ENCODE measurements around the gene CD1D. TPM values are rescaled to one million over a fixed set of nuclear protein-coding genes. Genes with fewer than 3 reads are reported as not detected.
"Not testable (repeated sequence)": the region's sequence is repeated elsewhere in the genome, so short reads cannot be mapped to it uniquely, and the experiment has no call there.

The CD1D gene
- total RNA-seq, 1 donor from 2014 or later, result 1.2 TPM

DNA sequence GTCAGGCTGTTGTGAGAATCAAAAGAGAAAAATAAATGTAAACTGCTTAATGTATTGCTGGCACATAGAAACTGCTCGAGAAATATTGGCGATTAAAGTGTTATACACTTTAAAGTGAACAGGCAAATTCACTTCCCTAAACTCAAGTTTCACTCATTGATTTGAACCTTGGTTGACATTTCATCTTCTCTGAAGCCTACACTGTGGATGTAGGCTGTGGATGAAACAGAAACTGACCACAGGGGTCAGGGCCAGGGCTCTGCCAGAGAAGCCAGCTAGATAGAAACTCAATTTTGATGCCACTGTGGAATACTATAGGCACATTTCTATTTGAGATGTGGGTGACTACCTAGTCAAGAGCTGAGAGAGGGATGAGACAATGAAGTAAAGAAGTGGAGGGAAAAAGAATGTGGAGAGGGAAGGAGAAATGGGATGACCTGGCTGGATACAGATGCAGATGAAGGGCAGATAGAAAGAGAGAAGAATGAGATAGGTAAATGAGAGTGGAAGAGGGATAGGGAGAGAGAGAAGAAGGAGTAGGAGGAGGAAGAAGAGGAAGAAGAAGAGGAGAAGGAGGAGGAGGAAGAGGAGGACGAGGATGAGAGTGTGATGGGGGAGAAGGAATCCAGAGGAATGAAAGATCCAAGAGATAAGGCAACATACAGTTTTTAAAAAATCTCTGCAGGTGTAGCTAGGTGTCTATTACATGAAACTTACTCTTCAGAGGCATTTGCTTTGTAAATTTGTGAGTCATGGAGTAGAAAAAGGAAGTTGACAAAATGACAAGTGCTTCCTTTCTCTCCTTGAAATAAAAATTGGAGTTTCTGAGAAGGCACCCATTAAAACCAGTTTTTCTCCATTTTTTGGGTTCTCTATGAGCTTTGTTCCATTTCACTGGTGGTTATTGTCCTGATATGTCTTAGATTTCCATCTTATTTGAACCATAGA is 17.4 kb upstream of the CD1D start:
- ATAC-seq (ENCODE audit: poor library complexity), result no peak

DNA sequence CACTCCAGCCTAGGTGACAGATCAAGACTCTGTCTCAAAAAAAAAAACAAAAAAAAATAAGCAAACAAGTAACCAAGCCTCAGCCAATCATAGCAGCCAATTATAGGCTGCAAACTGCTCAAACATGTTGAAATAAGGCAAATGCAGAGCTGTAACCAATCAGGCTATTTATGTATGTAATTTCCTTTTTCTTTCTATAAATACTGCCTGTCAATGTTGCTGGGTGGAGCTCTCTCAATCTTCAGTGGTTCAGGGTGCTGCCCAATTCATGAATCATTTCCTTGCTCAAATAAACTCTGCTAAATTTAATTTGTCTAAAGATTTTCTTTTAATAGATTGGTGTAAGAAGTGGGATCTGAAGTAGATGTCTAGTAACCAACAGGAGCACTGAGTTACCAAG is 11.6 kb upstream of the CD1D start:
- ATAC-seq (ENCODE audit: poor library complexity) (no peak), DNase-seq (no peak)
- intact Hi-C loops (cut with DNase I), result no loop called here

More for the DNA sequence above, 17.4 kb upstream of the CD1D start:
- intact Hi-C loops (cut with DNase I), result no loop called here
- DNase-seq, result no peak

DNA sequence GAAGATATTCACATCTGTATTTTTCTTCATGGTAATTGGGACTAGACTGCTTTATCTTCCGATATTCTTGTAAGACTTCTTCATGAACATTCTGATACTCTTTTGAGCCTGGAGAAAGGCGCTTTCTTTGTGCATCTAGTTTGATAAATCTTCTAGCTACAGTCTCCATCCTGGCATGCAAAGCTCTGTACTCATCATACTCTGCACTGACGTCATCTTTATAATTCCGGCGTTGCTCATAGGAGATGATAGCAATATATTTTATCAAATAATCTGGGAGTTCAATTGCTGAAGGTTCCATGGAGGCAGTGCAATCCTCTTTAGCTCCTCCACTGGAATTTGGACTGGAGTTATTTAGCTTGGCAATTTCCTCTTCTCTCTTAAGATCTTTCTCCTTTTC is 4.8 kb upstream of the CD1D start:
- intact Hi-C loops (cut with DNase I); ATAC-seq (ENCODE audit: poor library complexity); DNase-seq: not testable (repeated sequence)

DNA sequence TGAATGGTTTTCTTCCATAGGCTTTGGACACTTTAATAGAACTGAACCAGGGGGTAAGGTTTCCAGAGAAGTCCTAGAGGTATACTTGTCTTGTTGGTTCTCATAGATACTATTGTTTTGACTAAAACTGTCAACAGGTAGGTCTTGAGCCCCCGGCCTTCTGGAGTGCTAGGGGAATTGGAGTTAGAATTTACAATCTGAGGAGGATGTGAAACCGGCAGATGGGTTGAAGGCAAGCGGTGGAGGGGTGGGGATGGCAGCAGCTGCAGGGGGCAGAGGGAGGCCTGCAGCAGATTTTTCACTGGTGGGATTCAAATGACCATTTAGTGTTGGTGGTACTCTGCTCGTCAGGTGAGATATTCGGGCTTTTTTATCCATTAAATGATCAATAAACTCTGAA is 4.3 kb upstream of the CD1D start:
- DNase-seq, result no peak
- no peak for ATAC-seq (ENCODE audit: poor library complexity)
- intact Hi-C loops (cut with DNase I), result no loop called here

DNA sequence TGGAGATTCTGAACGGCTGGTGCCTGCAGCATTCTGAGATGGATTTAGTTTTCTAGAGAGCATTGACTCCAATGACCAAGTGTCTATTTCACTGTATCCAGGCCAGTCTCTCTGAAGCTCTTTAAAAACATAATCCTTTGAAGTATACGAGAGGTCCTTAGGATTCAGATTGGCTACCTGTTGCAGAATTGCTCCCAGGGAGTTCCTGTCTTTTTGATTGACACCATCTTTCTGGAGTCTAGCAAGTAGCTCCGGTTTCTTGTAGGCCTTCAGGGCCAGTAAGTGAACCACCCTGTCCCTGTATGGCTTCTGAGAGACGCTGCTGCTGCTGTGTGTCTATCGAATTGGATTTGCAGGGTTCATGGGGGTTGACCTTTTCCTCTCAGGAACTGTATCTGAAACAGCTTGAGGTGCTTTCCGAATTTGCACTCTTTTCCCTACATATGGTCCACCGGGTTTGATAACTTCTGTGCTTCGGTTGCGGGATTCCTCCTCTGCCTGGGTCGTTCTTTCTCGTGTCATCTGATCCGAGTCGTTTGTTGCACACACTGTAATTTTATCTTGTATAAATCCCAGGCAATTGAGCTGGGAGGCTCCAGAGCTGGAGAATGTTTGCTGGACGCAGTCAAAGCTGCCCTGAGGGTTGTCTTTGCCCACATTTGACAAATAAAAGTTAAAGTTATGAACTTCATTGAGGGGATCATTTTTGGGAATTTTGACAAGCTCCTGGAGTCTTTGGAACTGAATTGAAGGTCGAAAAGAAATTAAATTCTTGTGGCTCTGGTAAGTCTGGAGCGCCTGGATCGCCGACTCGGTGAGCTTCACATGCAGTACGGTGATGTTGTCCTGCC is 3.6 kb upstream of the CD1D start:
- DNase-seq; intact Hi-C loops (cut with DNase I): not testable (repeated sequence)
- ATAC-seq (ENCODE audit: poor library complexity), result peak; percentile 22

DNA sequence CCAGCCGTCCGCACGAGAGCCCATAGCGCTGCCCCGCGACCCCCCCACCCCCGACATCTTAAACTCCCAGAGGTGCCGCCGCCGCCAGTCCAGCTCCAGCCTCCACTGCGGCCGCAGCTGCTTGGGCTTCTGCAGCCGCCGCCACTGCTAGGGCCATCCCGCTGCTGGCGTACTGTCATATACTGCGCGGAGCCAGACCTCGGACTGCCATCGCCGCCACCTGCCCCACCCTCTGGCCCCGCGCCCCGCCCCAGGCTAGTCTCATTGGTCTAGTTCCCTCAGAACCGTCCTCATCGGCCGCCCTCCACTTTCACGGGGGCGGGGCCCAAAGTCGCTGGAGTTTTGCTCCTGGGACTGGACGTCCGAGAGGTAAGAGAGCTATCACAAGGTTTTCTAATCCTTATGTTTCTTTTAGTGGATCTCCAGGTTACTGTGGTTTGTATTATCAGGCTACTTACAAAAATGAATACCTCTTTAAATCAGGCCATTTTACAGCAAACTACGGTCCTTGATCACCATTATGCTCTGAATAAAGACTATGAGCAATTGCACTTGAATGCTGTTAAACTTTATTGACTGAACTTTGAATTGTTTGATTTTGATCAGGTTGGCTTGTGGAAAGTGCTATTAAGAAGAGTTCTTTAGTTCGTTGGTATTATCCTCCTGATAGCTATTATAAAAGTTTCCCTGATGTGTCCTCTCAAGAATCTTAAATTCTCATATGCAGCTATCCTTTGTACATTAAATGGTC is 2.8 kb upstream of the CD1D start:
- peak; percentile 97 for DNase-seq
- intact Hi-C loops (cut with DNase I), result no loop called here
- peak; percentile 99 for ATAC-seq (ENCODE audit: poor library complexity)

DNA sequence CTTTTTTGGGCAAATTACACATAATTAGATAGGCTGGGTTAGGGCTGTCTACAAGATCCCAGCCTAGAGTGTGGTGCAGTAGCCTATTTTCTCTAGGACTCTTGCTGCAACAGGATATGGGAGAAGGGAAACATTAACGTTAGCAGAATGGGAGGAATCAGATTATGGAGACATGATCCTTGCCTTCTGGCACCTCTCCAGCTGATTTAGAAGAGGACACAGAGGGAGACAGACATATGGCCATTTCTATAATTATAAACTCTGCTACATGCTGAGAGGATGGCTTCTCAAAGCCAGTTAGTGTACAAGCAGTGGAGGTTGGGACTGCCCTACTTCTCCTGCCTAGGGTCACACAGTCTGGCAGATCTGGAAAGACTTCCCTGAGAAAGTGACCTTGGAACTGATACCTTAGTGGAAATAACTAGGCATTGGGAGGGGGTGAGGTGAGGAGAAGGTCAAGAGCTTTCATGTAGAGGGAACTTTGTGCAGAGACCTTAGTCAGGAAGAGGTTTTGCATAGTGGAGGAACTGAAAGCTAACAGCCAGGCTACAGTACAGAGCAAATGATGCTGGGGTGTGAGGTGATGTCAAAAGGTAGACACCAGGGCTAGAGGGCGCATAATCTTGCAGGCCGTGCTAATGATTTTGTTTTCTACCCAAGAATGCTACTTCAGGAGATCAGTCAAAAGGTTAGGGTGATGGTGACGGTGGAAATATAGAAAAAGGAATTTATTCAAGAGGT is 1.2 kb upstream of the CD1D start:
- no peak for ATAC-seq (ENCODE audit: poor library complexity)
- DNase-seq, result no peak
- intact Hi-C loops (cut with DNase I), result no loop called here

DNA sequence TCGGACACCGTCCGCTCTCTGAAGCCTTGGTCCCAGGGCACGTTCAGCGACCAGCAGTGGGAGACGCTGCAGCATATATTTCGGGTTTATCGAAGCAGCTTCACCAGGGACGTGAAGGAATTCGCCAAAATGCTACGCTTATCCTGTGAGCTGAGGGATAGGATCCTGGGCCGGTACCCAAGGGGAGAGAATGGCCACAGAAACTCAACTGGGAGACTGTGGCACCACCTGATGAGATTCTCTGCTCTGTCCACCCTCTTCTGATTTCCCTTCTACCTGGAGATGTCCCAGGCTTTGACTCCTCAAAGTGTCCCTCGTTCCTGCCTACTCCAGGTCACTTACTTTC is 855 bp downstream of the CD1D start:
- DNase-seq (no peak), ATAC-seq (ENCODE audit: poor library complexity) (no peak)
- intact Hi-C loops (cut with DNase I), result no loop called here

DNA sequence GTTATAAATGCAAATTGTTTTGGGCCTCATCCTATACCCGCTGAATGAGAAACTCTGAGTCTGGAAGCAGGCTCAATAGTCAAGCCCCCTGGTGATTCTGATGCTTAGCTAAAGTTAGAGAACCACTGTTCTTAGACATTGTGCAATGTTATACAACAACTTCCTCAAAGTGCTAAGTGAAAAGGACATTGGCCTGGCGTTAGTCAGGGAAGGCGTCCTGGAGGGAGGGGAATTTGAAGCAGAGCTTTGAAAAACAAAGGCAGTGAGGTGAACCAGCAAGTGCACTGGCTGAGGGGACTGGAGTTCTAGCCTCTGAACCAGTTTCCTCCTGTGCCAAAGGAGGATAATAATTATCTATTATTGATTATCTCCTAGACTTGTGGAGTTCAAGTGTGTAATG is 5.1 kb downstream of the CD1D start:
- DNase-seq, result no peak
- peak; percentile 18 for ATAC-seq (ENCODE audit: poor library complexity)
- intact Hi-C loops (cut with DNase I), result no loop called here

DNA sequence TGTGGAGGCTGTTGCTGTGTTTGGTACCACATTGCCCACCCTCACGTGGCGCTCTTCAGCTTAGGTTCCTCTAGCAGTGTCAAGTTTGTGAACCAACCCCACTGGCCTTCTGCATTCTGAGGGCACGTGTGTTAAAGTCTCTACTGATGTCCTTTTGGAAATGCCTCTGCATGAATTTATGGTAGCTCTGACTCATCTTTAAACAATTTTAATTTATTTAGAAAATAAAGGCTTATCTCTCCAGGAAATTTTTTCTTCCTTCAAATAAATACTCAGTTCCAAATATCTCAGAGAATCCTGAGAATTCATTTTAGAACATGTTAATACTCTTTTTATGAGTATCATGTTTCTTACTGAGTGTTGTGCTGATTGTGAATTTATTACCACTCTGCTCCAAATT is 5.5 kb downstream of the CD1D start:
- no peak for ATAC-seq (ENCODE audit: poor library complexity)
- intact Hi-C loops (cut with DNase I), result no loop called here
- DNase-seq, result no peak

DNA sequence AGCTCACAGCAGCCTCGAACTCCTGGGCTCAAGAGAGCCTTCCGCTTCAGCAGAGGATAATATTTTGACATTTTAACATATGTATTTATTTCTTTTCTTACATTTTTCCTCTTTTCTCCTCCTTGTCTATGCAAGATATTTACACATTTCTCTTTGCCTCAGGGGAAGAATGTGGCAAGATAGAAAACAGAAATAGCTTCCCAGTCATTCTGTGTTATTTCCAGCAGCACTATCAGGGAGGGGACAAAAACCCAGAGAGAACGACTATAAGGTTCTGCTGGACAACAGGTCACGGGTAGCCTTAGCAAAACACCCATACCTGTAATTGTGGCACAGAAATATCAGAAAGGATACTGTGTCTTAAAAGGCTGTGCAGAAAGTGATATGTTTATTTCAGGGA is 7.9 kb downstream of the CD1D start:
- DNase-seq (no peak), ATAC-seq (ENCODE audit: poor library complexity) (no peak)
- intact Hi-C loops (cut with DNase I), result no loop called here

DNA sequence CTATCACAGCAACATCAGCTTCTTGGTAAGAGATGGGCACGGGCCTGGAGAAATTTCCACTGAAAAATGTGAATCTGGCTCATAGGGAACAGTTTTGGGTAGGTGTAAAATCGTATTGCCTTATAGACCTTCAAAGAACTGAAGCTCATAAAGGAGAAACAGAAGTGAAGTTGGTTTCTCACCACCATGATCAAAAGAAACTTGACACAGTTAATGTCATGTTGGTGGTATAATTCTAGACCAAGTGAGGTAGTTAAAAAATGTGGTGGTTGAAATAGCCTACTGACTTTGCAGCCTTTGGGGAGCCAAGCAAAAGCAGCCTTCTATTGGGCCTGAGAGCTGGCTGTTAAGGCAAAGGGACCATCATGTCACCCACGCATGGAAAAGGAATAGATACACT is 8.9 kb downstream of the CD1D start:
- ATAC-seq (ENCODE audit: poor library complexity), result no peak
- no peak for DNase-seq
- intact Hi-C loops (cut with DNase I), result loop anchor here (10.0 kb wide), 1 partner anchor 805 kb away; no protein-coding TSS in a partner anchor

DNA sequence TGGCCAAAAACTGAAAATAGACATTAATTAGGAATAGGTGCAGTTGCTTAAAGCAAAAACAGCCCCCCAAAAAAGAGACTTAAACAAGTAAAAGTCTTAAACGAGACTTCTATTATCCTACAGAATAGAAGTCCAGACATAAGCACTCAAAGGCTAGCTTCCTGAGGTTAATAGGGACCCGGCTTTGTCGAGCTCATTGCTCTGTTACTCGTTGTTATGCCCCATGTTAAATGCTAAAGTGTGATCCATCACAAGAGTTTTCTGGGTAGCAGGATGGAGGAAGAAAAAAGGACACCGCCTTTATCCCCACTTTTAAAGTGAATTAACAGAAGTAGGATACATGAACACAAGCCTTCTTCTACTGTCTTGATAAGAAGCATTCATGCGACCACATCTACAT is 10.6 kb downstream of the CD1D start:
- intact Hi-C loops (cut with DNase I), result loop anchor here (10.0 kb wide), 1 partner anchor 804 kb away; no protein-coding TSS in a partner anchor
- ATAC-seq (ENCODE audit: poor library complexity) (no peak), DNase-seq (no peak)

DNA sequence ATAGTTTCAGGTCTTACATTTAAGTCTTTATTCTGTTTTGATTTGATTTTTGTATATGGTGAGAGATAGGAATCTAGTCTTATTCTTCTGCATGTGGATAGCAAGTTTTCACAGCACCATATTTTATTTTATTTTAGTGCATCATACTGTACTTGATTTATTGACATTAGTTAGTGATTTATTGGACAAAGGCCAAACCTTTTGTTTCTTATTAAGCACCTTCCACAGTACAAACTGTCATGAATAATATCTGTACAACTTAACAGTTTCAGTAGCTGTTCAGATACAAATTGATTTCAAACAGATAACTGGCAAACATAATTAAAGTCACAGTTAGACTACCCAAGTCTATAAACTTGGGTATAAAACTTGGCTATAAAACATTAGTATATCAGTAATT is 15.8 kb downstream of the CD1D start:
- DNase-seq, result no peak
- no peak for ATAC-seq (ENCODE audit: poor library complexity)
- intact Hi-C loops (cut with DNase I), result loop anchor here (10.0 kb wide), 1 partner anchor 798 kb away; no protein-coding TSS in a partner anchor

DNA sequence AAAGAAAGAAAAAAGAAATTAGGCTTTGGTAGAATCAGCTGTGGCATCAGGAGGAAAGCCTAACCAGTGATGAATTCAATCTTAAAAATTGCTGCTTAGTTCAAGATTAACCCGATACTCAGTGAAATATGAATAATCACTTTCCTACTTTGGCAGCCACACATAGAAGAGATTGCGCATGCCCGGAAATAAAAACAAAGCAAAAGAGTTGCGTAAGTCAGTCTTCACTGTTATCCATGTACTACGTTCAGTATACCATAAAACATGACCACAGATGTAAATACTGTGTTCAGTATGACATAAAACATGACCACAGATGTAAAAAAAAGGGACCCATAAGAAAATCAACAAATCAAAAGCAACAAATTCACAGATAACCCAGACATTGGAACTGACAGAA is 19.2 kb downstream of the CD1D start:
- intact Hi-C loops (cut with DNase I), result loop anchor here (10.0 kb wide), 1 partner anchor 795 kb away; no protein-coding TSS in a partner anchor

DNA sequence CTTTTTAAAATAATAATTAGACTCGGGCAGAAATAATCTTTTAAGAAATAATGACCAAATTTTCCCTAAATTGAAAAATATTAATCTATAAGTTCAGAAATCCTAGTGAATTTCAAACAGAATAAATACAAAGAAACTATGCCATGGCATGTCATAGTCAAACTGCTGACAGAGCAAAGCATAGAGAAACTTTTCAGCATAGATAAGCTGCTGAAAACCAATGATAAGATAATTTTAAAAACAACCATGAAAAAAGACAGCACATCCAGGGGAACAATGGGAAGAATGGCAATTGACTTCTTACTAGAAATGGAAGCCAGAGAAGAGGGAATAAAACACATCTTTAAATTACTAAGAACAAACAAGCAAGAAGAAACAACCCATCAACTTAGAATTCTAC is 19.8 kb downstream of the CD1D start:
- intact Hi-C loops (cut with DNase I), result no loop called here
- ATAC-seq (ENCODE audit: poor library complexity) (no peak), DNase-seq (no peak)

More for the DNA sequence above, 19.2 kb downstream of the CD1D start:
- no peak for DNase-seq
- no peak for ATAC-seq (ENCODE audit: poor library complexity)

DNA sequence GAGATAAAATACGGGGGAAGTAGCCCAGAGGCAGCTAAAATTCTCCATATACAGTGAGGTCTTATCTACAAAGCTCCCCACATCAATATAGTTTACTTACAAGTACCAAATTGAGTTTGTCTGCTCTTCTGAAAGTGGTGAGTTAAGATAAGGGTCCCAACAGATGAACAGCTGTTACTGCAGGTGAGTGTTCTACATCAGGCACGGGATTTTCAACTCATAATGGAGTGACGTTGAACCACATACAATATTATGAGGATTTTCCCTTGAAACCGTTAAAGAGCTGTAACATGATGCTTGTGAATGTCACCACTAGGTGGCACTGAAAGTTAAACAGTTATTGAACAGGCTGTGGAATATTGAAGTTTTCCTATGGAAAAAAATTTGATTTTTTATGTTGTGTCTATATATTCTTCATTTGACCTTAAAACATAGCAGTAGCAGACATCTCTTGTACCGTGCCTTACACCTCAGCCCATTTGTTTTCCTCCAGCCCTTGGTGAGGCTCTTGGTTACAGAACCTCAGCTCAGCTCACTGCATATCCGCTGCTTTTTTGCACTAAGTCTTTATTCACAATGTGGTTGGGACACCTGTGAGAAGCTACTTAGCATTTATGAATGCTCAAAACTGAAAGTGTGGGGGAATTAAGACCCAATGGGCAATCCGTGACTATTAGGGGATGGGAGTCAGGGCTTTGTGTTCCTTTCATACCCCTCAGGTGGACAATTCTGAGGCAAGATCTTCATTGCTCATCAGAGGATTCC is 23.2 kb downstream of the CD1D start:
- intact Hi-C loops (cut with DNase I), result no loop called here
- DNase-seq (no peak), ATAC-seq (ENCODE audit: poor library complexity) (peak; percentile 74)

DNA sequence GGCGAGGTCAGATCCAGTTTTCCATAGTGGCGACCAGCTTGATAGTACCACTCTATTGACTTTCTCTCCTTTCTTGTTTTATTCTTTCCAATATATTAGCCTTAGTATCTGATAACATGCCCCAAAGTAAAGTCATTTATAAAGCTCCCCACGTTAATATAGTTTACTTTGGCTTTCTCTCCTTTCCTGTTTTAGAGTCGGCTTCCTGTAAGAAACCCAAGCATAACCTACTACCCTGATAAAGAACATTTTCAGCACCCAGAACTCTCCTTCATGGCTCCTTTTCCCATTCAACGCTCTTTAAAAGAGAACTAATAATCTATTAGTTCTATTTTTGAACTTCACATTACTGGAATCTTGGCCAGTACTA is 23.7 kb downstream of the CD1D start:
- ATAC-seq (ENCODE audit: poor library complexity) (no peak), DNase-seq (no peak)
- intact Hi-C loops (cut with DNase I), result no loop called here
